ENCODE data around the gene DSCAM. TPM values are rescaled to one million over a fixed set of nuclear protein-coding genes. Genes with fewer than 3 reads are reported as not detected.

The DSCAM gene
- total RNA-seq, 1 experiment from 2014 or later = 0.03 TPM

DNA sequence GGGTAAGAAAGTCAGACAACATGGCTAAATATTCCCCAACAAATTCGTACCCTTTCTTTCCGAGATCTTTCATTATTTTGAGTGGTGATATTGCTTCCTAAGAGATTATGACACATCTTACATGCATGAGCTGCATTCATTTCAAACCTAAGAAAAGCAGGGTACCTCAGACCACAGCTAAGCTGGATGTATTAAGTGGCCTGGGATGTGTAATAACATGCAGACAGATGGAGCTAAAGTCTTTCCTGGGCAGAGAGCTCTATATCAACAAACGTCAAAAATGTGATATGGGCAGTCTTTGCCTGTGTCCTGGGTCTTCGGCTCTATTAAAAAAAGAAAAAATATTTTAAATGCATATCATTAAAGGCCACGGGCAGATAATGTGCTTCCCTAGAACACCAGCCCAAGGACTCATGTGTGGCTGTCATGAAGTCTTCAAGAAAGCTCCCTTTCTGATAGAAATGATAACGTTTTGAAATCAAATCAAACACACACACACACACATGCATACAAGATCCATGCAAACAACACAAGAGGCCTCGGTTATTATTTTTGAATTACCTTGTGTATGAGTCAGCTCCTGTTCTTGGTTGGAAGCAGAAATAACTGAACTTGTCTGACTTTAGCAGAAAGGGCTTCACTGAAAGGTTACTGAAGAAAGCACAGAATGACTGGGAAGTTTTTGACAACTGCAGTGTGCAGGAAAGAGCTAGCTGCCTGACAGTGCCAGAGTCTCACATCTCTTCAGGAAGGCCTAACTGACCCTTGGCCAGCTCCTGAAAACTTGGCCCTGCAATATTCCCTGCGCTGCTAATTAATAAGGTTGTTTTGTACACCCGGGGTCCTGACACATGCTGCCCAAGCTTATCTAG is 231.2 kb downstream of the DSCAM start:
- no peak for DNase-seq (ENCODE audit: low read depth)

DNA sequence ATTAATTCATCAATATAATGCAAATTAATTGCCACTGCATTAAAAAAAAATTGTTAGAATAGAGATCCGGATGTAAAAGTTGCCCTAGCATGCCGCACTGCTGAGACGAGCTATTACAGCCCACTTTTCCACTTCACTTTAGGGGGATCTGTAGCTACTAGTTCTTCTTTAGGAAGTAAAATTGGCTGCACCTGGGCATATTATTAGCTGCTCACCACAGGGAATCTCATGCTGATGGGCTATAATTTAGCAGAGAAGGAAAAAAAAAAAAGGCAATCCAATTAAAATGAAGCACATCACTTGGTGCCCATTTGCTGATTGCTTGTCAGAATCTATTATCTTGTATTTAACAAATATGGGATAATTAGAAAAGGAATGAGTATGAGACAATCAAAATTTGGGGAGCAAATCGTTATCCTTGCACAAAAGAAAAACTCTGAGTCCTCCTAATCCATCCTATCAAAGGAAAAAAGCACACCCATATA is 233.4 kb downstream of the DSCAM start:
- DNase-seq (ENCODE audit: low read depth) = no peak

GRCh38 chr21:40610345-40610744 is 236.6 kb downstream of the DSCAM start:
- DNase-seq (ENCODE audit: low read depth) = no peak

DNA sequence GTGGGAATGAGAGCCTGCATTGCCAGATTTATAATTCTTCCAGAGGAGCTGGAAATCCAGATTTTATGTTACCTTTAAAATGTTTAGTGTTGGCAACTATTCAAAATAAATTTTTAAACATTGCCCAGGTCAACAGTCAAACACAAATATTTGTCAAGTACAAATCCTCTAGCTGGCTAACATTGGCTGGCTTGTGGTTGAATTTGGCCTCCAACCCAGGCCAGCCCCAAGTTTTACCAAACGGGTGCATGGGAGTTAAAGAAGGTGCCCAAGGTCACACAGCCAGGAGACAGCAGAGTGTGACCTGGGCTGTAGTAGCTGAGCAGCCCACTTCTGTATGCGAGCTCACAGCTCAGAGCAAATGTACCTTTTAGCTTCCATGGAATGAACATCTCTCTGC is 240.6 kb downstream of the DSCAM start:
- DNase-seq (ENCODE audit: low read depth) = no peak

DNA sequence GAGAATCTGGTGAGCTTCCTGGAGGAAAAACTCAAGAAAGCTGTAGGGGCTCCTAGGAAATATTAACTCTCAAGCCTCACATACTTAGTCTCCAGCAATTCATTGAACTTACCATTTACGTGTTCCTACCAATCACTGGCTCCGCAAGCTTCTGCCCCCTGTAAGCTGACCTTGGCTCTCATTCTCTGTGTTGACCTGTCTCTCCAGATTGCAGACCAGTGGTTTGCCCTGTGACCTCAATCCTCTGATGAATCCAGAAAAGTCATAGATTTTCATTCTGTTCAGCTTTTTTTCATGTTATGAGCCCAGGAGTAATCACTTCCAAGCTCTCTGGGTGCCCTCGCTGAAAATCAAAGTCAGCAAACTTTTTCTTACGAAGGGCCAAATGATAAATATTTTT is 241.9 kb downstream of the DSCAM start:
- no peak for DNase-seq (ENCODE audit: low read depth)

DNA sequence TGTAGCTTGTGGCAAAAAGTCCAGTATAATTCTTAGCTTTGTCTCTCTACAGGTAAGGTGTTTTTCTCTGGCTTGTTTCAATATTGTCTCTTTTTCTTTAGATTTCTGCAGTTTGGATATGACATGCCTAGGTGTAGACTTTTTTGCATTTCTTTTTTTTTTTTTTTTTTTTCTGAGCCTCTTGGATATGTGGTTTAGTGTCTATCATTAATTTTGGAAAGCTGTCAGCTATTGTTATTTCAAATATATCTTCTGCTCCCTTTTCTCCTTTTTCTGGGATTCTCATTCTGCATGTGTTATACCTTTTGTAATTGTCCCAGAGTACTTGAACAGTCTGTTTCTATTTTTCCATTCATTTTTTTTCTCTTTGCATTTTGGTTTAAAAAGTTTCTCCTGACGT is 243.2 kb downstream of the DSCAM start:
- DNase-seq (ENCODE audit: low read depth) = no peak

GRCh38 chr21:40602080-40602479 is 244.9 kb downstream of the DSCAM start:
- no peak for DNase-seq (ENCODE audit: low read depth)

DNA sequence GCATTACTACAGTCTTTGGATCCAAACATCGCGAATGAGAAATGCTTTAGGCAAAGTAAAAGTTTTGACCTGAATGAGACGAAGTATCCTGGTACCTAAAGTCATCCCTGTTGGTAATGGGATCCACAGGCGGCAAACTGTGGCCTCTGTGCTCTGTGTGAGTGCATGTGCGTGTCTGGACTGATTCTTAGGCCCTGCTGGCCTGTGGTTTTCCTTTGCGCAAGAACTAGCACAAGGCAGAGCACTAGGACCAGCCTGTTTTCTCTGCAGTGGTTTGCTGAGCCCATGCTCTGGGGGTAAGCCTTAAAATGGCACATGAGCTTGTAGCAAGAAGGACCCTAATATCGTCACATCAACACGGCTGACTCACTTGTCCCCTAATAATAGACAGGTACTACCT is 251.2 kb downstream of the DSCAM start:
- DNase-seq (ENCODE audit: low read depth) = no peak

DNA sequence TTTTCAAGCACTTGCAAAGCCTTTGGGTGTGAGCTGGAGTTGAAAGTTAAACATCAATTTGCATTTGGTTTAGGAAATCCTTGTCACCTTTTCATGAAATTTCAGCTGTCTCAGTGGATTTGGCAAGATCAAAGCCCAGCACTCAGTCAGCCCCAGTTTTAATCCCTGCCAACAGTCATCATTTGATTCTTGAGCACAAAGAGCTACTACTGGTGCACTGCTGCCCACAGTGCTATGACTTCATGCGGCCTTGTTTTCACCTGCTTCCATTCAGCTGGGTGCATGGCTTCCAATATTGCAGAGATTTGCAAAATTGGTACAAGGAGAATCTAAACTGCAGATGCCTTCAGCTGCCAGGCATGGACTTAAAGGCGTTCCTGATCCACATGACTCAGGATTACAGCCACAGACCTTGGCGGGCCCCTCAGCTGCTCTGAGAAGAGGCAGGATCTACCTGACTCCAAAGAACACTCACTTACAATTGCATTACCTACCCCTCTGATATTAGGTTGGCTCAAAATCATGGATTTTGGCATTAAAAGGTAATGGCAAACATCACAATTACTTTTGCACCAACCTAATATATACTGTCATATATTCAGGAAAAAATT is 259.1 kb downstream of the DSCAM start:
- DNase-seq (ENCODE audit: low read depth) = no peak

DNA sequence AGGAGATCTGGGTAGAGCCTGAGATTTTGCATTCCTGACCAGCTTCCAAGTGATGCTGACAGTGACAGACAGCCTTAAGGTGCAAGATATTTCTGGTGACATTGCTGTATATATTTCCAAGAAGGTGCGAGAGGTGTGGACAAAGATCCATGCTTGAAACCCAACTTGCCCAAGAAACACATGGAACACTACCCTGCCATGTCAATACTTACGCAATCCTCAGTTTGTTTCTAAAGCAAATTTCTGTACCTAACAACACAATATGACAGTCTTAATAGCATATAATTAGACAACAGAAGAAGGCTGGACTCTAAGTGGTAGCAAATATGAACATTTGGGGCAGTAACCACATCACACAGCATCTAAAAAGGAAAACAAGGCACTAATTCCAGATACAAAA is 260.4 kb downstream of the DSCAM start:
- DNase-seq (ENCODE audit: low read depth) = no peak

- no peak for DNase-seq (ENCODE audit: low read depth)
Measured at GRCh38 chr21:40577285-40578043, 269.5 kb downstream of the DSCAM start.

DNA sequence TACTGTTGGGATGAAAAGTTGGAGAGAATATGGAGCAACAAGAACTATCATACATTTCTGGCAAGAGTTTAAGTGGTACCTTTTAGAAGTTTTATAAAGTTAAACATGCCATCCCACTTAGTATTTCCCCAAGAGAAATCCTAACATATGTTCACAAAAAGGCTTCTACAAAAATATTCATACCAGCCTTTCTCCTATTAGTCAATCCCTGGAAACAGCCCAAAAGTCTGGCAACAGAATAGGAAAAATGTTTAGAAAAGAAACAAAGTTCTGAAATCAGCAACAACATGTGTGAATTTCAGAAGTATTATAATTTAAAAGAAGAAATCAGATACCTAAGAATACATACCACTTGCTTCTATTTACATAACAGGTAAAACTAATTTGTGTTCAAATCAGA is 271.0 kb downstream of the DSCAM start:
- DNase-seq (ENCODE audit: low read depth) = no peak

DNA sequence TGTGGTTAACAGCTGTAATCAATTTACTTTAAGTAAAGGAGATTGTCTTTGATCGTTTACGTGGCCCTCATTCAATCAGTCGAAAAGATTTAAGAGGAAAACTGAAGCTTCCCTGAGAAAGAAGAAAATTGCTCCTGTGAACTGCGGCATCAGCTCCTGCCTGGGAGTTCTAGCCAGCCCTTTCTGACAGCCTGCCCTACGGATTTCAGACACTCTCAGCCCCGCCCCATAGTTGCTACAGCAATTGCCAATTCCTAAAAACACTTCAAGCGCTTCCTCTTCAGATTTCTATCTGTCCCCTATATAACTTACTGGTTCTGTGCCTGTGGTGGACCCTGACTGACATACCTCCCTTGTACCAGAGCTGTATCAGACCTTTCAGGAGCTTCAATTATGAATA is 277.6 kb downstream of the DSCAM start:
- DNase-seq (ENCODE audit: low read depth) = no peak

GRCh38 chr21:40568807-40569206 is 278.2 kb downstream of the DSCAM start:
- DNase-seq (ENCODE audit: low read depth) = no peak

- no peak for DNase-seq (ENCODE audit: low read depth)
Measured at GRCh38 chr21:40567501-40567900, 279.5 kb downstream of the DSCAM start.

GRCh38 chr21:40566486-40566885 is 280.5 kb downstream of the DSCAM start:
- DNase-seq (ENCODE audit: low read depth) = no peak

- DNase-seq (ENCODE audit: low read depth) = no peak
Measured at GRCh38 chr21:40564318-40564717, 282.6 kb downstream of the DSCAM start.

DNA sequence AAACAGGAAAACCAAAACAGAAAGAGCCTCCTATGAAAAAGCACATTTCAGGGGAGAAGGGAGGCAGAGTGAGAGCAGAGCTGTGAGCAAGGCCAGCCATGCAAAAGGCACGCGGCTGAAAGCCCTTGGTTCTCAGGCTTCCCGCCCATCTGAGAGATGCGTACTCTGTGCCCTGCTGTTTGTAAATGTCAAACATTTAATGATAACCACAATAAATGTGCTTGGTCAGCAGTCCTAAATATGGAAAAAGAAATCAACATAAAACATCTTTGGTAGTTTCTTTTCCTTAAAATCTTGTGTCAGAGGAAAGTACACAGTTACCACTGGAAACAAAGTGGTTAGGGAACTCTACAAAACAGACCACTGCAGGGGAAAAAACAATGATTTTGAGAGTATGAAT is 283.1 kb downstream of the DSCAM start:
- no peak for DNase-seq (ENCODE audit: low read depth)

DNA sequence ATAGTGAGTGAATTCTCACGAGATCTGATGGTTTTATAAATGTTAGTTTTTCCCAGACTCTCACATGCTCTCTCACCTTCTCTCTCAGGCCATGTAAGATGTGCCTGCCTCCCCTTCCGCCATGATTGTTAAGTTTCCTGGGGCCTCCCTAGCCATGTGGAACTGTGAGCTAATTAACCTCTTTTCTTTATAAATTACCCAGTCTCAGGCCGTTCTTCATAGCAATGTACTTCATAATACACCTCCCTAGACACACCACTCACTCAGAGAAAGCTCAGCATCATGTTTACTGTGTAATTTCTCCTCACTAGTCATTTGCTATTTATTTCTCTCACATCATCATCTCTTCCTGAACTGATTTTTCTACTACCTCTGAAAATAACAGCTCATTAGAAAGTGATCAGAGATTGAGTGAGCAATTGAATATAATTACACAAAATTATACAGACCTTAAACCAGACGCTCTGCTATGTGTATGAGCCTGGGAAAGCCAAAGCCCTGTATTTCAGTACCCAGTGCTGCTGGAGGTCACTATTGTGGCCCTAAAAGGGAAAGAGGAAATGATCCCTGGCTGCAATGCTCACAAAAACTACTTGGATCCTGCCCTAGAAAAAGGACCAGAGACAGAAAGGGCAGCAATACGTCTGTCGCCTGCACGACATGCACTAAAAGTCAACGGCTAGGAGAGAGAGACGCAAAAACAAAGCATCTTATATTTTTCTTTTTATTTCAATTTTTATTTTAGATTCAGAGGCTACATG is 284.5 kb downstream of the DSCAM start:
- DNase-seq (ENCODE audit: low read depth) = no peak

DNA sequence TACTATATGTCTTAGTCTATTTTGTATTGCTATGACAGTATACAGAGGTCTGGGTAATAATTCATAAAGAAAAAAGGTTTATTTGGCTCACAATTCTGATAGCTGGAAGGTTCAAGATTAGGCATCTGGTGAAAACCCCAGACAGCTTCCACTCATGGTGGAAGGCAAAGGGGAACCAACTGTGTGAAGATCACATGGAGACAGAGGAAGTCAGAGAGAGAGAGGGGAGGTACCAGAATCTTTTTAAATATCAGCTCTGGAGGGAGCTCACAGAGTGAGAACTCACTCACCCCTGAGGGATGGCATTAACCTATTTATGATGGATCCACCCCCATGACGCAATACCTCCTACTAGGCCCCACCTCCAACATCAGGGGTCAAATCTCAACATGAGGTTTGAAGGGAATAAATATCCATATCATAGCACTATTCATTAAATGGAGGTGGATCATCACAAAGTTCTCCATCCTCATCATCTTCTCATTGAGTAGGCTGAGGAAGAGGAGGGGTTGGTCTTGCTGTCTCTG is 290.5 kb downstream of the DSCAM start:
- no peak for DNase-seq (ENCODE audit: low read depth)

- no peak for DNase-seq (ENCODE audit: low read depth)
Measured at GRCh38 chr21:40555021-40555528, 291.9 kb downstream of the DSCAM start.

Data from HT1080 (cell line).